ENCODE data around the gene SLC35F5.
"Not testable (repeated sequence)": the region's sequence is repeated elsewhere in the genome, so short reads cannot be mapped to it uniquely, and the experiment has no call there.

The SLC35F5 gene

GRCh38 chr2:113697516-113697915 is 58.9 kb downstream of the SLC35F5 start:
- no peak for DNase-seq (ENCODE audit: low spot score)

DNA sequence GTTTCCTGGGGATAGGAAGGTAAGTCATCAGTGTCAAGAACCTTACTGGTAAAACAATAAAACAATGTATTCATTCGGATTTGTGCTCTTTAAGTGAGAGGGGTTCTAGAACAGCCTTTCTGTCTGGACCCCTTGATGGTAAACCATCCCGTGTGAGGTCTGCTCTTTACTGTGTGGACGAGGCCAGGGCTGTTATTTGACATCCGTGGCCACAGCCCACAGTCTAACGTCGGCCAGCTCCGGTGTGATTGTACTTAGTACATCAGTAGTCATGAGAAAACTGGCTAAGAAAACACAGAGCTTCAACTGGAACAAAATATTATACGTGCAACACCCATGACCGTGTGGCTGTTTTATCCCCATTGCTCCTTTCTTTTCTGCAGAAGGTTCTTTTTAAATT is 62.0 kb downstream of the SLC35F5 start:
- DNase-seq (ENCODE audit: low spot score) = no peak

- DNase-seq (ENCODE audit: low spot score) = peak; percentile 8
Observed at GRCh38 chr2:113692698-113693428, 63.6 kb downstream of the SLC35F5 start.

- DNase-seq (ENCODE audit: low spot score) = not testable (repeated sequence)
Observed at GRCh38 chr2:113690871-113691270, 65.6 kb downstream of the SLC35F5 start.

DNA sequence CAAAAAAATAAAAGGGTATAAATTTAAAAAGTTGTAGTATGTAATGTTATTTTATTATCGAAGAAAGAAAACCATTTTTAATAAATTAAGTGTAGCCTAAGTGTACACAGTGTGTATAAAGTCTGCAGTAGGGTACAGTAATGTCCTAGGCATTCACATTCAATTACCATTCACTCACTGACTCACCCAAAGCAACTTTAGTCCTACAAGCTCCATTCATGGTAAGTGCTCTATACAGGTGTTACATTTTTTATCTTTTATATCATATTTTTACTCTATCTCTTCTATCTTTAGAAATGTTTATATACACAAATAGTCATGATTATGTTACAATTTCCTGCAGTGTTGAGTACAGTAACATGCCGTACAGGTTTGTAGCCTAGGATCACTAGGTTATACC is 69.9 kb downstream of the SLC35F5 start:
- no peak for DNase-seq (ENCODE audit: low spot score)

DNA sequence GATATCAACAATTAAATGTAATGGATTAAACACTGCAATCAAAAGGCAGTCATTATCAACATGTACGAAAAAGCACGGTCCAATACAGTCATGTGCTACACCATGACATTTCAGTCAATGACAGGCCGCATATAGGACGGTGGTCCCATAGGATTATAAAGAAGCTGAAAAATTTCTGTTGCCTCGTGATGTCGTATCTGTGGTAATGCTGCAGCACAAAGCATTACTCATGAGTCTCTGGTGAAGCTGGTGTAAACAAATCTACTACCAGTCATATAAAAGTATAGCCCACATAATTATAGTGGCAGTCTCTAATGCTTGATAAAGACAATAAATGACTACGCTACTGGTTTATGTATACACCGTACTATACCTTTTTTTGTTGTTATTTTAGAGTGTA is 71.0 kb downstream of the SLC35F5 start:
- no peak for DNase-seq (ENCODE audit: low spot score)

GRCh38 chr2:113679457-113679856 is 77.0 kb downstream of the SLC35F5 start:
- DNase-seq (ENCODE audit: low spot score) = no peak

- no peak for DNase-seq (ENCODE audit: low spot score)
Observed at GRCh38 chr2:113677330-113677729, 79.1 kb downstream of the SLC35F5 start.

DNA sequence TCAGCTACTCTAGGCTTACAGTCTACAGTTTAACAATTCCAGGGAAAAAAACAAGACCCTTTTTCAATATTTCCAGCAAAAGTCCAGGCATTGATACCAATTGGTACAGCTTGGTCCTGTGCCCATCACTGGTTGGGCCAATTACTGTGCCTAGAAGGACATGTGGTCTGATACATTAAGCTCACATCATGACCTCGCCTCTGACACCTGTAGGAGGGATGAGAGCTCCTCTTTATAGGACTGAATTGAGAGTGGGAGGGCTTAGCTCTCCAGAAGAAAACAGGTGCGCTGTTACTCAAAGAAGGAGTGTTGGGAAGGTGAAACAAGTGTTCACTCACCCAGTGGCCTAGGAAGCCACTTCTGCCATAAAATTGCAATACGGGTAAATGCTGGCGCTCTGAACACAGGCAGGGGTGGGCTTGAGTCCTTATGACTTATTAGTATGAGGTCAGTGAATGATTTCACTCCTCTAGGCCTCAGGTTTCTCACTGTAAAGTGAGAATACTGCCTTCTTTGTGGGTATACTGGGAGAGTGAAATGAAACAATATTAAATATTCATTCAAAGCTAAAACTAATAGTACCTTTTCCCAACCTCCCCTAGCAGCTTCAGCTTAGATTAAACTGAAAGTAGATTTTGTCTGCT is 79.7 kb downstream of the SLC35F5 start:
- no peak for DNase-seq (ENCODE audit: low spot score)

- DNase-seq (ENCODE audit: low spot score) = no peak
Observed at GRCh38 chr2:113675875-113676274, 80.6 kb downstream of the SLC35F5 start.

DNA sequence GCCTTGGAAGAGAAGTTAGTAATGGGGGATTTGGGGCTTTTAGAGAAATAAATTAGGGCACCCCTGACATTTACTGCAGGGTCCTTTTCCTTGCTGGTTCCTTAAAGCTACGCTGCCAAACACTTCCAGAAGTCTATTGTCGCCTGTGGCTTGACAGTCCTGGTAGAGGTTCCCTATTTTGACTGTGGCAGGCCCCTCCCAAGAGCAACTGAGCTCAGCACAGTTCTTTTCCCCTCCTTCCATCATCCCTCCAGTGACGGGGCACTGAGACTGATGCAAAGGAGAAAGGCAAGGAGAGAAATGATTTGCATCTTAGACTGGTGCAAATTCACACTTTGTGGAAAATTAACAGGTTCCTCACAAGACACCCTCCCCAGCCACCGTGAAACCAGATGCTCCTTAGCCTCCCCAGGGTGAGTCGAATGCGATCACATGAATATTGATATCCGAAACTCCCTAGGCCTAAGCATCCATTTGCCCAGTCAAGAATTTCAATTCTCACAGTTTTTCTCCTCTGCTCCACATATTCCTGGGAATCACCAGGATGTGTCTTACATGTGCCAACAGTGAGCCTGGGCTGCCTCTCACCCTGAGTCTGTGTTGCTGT is 84.0 kb downstream of the SLC35F5 start:
- DNase-seq (ENCODE audit: low spot score) = no peak

DNA sequence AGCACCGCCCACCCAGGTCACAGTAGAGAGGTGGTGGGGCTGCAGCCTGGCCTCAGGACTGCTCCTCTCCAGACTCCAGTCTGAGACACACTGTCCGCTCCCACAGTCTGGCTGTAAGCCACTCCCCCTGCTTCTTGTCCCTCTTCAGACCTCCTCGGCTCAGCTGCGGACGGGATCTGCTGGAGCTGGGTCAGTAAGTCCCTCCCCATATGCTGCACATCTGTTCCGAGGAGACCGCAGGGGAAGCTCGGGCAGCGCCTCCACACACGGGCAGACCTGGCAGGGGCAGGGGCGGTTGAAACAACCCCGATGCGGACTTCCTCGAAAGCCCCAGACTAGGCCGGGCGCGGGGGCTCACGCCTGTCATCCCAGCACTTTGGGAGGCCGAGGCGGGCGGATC is 87.4 kb downstream of the SLC35F5 start:
- DNase-seq (ENCODE audit: low spot score) = not testable (repeated sequence)

DNA sequence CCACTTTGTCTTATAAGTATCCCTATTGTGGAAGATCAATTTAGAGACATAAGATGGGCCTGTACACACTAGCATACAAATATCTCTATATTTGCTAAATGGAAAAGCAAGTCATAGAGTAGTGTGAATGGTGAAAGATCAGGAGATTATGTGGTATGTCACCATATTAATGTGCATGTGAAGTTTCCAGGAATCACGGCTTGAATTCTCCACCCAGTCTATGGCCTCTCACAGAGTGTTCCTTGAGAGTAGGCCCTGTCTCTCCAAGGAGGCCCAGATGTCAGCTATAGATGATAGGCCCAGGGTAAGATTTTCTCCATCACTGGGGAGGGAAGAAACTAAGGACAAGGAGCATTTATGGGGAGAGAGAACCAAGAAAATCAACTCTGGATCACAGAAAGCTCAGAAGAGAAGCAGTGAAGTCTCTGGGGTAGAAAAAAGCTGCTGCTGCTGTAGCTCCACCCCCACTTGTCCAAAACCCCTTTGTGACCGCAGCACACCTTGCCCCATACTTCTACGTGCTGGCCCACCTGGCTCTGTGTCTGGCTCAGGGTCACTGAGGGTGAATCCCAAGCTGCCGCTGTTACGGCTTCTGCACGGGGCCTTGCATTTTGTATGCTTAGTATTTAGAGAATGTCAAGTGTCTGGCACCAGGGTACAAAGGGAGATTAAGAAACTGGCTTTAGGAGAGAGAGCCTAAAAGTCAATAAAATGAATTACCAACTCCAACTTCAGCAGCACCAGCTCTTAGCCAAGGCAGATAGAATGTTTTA is 91.5 kb downstream of the SLC35F5 start:
- DNase-seq (ENCODE audit: low spot score) = not testable (repeated sequence)

DNA sequence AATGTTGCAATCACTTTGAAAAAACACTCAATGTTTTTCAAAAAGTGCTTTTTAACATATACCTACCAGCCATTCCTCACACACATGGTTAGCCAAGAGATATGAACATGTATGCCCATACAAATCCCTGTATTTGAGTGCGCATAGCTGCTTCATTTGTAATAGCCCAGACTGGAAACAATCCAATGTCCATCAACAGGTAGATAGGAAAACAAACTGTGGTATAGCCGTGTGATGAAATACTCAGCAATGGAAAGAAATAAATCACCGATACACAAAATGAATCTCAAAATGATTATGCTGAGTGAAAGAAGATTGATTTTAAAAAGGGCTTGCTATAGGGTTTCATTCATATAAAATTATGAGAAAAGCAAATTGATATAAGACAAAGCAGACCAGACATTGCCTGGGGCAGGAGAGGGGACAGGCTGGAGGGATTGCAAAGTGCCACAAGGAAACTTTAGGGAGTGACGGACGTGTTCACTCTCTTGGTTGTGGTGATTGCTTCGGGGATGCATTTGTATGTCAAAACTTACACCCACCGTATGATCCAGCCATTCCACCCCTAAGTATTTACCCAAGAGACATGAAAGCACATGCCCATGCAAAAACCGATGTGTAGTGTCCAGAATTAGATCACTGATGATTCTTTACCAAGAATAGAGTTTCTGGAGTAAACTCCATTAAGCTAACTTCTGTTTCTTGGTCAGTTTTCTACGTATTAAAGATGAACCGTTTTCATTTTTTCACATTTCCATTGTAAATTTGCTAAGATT is 93.0 kb downstream of the SLC35F5 start:
- not testable (repeated sequence) for DNase-seq (ENCODE audit: low spot score)
